GM18909 (cell line): ENCODE data around the gene ZNF296.

ENCODE experiments used
- ATAC-seq: cut with Tn5 transposase; IDR thresholded peaks from one replicate; pipeline ENCODE4 v1.9.1; 2021; ENCODE audit warnings: mild to moderate bottlenecking; ENCODE audit not compliant: unreplicated experiment, poor library complexity

The ZNF296 gene

DNA sequence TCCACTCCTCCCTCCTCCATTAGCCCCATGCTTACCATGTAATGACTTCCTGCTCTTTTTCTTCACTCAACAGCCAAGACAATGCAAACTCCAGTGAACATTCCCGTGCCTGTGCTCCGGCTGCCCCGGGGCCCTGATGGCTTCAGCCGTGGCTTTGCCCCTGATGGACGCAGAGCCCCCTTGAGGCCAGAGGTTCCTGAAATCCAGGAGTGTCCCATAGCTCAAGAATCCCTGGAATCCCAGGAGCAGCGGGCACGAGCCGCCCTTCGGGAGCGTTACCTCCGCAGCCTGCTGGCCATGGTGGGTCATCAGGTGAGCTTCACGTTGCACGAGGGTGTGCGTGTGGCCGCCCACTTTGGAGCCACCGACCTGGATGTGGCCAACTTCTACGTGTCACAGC, 13.8 kb upstream of the ZNF296 start:
- no peak for ATAC-seq

GRCh38 chr19:45087531-45087930, 11.3 kb upstream of the ZNF296 start:
- no peak for ATAC-seq

DNA sequence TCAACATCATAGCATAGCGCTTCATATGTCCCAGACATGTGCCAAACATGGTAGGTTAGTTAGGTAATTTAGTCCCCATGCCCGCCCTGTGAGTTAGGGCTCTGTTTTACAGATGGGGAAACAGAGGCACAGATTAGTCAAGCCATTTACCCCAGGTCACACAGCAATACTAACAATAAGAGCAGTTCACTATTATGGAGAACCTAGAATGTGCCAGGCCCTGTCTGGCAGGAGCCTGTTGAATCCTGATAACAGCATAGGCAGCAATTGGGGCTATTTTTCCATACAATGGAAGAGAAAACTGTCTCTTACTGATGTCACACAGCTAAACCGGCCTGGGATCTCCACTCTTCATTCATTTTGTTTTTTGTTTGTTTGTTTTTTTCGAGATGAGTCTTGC, 10.2 kb upstream of the ZNF296 start:
- no peak for ATAC-seq

DNA sequence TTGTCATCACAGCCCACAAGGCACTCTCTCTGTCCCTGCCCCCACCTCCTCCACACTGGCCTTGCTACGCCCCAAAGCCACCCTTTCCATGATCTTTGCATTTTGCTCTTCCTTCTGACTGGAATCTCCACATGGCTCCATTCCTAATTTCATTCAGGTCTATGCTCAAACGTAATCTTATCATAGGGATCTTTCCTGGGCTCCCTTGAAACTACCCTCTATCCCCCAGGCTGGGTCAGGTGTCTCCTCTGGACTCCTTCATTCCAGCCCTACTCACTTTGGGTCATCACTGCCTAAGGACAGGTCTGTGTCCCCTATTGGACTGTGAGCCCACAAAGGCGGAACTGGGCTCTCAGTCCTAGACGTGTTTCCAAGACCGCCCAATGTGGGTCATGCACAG, 5.9 kb upstream of the ZNF296 start:
- no peak for ATAC-seq

- ATAC-seq: no peak
Observed at GRCh38 chr19:45079911-45080370, 3.7 kb upstream of the ZNF296 start.

- ATAC-seq: no peak
Observed at GRCh38 chr19:45079063-45079910, 3.0 kb upstream of the ZNF296 start, which contains the start of gene GEMIN7. TSS of gene GEMIN7 (plus strand) at chr19:45079260. CDS start at chr19:45090115, 10,855 bp downstream.

GRCh38 chr19:45078390-45079062, 2.2 kb upstream of the ZNF296 start:
- no peak for ATAC-seq

- ATAC-seq: no peak
Observed at GRCh38 chr19:45076851-45077730, 813 bp upstream of the ZNF296 start.

- peak; percentile 58 for ATAC-seq
Observed at GRCh38 chr19:45075301-45076028, 813 bp downstream of the ZNF296 start.

DNA sequence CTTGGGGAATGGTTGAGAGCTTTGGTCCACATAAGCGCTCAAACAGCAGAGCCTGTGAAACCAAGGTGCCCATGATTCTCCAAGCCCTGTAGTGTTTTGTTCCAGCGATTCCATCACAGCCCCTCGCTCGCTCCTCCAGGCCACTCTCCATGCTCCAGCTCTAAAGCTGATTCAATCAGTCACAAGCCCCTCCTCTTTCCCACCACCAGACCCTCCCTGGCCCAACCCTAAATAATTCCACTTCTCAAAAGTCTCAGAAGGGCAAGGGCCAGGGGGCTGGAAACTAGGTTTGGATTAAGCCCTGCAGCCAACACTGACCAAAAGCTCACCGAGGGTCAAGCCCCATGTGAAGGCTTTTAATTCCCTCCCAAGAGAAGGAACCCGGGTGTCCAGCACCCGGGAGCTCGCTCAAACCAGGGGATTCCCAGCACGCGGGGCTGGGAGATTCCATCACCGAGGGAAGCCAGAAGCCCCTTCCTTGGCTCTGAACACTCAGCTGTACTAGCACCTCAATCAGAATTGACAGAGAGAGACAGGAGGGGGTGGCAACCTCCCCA, 1.5 kb downstream of the ZNF296 start:
- ATAC-seq: no peak

- ATAC-seq: no peak
Observed at GRCh38 chr19:45071969-45072790, 4.1 kb downstream of the ZNF296 start.

DNA sequence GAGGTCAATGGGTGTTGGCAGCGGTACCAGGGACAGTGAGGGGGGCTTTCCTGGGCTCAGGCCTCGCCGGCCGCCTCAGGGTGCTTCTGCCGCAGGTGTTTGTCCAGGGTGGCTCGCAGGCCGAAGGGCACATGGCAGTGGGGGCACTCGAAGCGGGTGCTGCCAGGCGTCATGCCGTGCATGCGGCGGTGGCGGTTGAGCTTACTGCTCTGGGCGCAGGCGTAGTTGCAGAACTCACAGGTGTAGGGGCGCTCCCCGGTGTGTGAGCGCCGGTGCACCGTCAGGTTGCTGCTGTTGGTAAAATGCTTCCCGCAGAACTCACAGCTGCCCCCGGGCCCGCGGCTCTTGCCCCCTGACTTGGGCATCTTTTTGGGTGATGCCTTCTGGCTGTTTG, 4.7 kb downstream of the ZNF296 start:
- ATAC-seq: no peak

GRCh38 chr19:45070861-45071544, 5.3 kb downstream of the ZNF296 start:
- ATAC-seq: no peak

- no peak for ATAC-seq
Observed at GRCh38 chr19:45070214-45070613, 6.1 kb downstream of the ZNF296 start.

- no peak for ATAC-seq
Observed at GRCh38 chr19:45069056-45069455, 7.2 kb downstream of the ZNF296 start.

DNA sequence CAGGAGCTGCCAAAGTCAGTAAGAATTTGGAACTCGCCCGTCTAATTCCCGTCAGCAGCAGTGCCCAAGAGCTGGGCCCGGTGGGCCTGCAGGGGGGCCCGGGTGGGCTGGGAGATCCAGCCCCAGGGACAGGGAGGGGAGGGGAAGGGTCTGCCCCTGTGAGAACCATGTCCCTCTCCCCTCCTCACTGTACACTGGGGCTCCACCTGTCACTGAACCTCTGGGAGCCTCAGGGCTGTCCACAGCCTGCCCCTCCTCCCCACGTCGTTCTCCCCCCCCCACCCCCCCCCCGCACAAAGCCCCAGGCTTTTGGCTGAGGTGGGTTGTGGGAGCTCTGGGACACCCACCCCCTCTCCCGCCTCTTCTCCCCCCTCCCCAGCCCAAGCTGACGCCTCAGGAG, 8.2 kb downstream of the ZNF296 start:
- ATAC-seq: no peak

DNA sequence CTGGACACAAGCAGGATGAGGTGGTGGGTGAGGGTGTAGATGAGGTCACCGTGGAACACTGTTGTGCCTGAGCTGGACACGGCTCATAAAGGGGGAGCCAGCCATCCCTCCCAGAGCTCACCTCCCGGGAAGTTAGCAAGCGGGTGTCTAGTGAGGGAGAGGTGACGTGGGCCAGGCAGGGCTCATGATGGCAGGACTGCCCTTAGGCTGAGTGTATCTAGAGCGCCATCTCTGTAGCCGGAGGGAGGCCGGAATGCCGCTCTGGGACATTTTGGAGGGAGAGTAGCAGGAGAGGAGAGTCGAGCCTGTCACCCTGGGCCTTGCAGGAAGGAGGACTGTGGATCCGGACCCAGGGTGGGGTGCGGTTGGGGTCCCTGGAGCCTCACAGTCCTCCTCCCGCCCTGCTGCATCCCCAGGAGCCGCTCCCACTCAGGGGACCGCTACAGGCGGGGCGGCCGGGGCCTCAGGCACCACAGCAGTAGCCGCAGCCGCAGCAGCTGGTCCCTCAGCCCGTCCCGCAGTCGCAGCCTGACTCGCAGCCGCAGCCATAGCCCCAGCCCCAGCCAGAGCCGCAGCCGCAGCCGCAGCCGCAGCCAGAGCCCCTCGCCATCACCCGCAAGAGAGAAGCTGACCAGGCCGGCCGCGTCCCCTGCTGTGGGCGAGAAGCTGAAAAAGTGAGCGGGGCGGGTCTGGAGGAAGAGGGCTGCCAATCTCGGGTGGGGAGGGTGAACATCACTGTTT, 9.2 kb downstream of the ZNF296 start:
- no peak for ATAC-seq
